Neuronal stem cell (in vitro differentiated cells): ENCODE measurements around the gene SLC41A3.

ENCODE experiments used
- DNase-seq: peaks from one replicate; pipeline ENCODE4 v3.0.0-alpha.2; 2013; ENCODE audit warnings: low spot score
- H2AFZ ChIP-seq: one replicate; pipeline ENCODE4 v1.6.1; 2013; ENCODE audit warnings: mild to moderate bottlenecking, low read length, inconsistent platforms
- H2AK5ac ChIP-seq: 2 replicates; pipeline ENCODE4 v1.6.1; 2013; ENCODE audit warnings: low read depth, mild to moderate bottlenecking, inconsistent platforms, low read length, moderate library complexity, mixed read lengths
- H2BK120ac ChIP-seq: 2 replicates; pipeline ENCODE4 v1.6.1; 2013; ENCODE audit warnings: low read depth, mild to moderate bottlenecking, inconsistent platforms, low read length, moderate library complexity, mixed read lengths
- H2BK12ac ChIP-seq: one replicate; pipeline ENCODE4 v1.6.1; 2013; ENCODE audit warnings: low read length, inconsistent platforms
- H2BK15ac ChIP-seq: 2 replicates; pipeline ENCODE4 v1.6.1; 2013; ENCODE audit warnings: mild to moderate bottlenecking, low read length, inconsistent platforms, mixed read lengths
- H2BK5ac ChIP-seq: one replicate; pipeline ENCODE4 v1.6.1; 2013; ENCODE audit warnings: inconsistent platforms, mild to moderate bottlenecking, low read length, moderate library complexity
- H3K14ac ChIP-seq: one replicate; pipeline ENCODE4 v1.6.1; 2013; ENCODE audit warnings: low read length, inconsistent platforms
- H3K18ac ChIP-seq: 2 replicates; pipeline ENCODE4 v1.6.1; 2013; ENCODE audit warnings: low read length, inconsistent platforms
- H3K23ac ChIP-seq: 2 replicates; pipeline ENCODE4 v1.6.1; 2013; ENCODE audit warnings: low read depth, mild to moderate bottlenecking, mixed read lengths, low read length, inconsistent platforms; ENCODE audit not compliant: poor library complexity
- H3K27ac ChIP-seq: replicated peaks from 3 replicates; pipeline ENCODE4 v1.5.1; 2013; ENCODE audit warnings: low read length, inconsistent platforms
- H3K27me3 ChIP-seq, 3 experiments: 2 replicates each; pipeline ENCODE4 v1.6.1; 2013; ENCODE audit warnings: low read length in 3 of 3, mild to moderate bottlenecking in 2 of 3, inconsistent platforms in 1 of 3, low read depth in 1 of 3, mixed read lengths in 1 of 3, moderate library complexity in 1 of 3; ENCODE audit not compliant: control insufficient read depth in 3 of 3, insufficient read depth in 3 of 3
- H3K36me3 ChIP-seq, 2 donors: replicated peaks in 1 of 2; 2 replicates each; pipeline ENCODE4 v1.6.1; 2013; ENCODE audit warnings: low read length in 2 of 2; ENCODE audit not compliant: control insufficient read depth in 2 of 2, insufficient read depth in 2 of 2
- H3K4ac ChIP-seq: 2 replicates; pipeline ENCODE4 v1.6.1; 2013; ENCODE audit warnings: inconsistent platforms, mild to moderate bottlenecking, low read length, moderate library complexity
- H3K4me1 ChIP-seq, 2 donors: 1 replicate in 1 of 2; 2 replicates in 1 of 2; pipeline ENCODE4 v1.6.1; 2013; ENCODE audit warnings: low read length in 2 of 2, low read depth in 1 of 2; ENCODE audit not compliant: control insufficient read depth in 2 of 2, insufficient read depth in 1 of 2
- H3K4me2 ChIP-seq: one replicate; pipeline ENCODE4 v1.6.1; 2013; ENCODE audit warnings: mild to moderate bottlenecking, low read length, inconsistent platforms; ENCODE audit not compliant: insufficient read depth, poor library complexity, severe bottlenecking
- H3K4me3 ChIP-seq, 2 donors: 2 replicates each; pipeline ENCODE4 v1.5.1; 2013; ENCODE audit warnings: low read length in 2 of 2, mild to moderate bottlenecking in 2 of 2, inconsistent platforms in 1 of 2, moderate library complexity in 1 of 2
- H3K79me1 ChIP-seq: one replicate; pipeline ENCODE4 v1.6.1; 2013; ENCODE audit warnings: low read depth, mild to moderate bottlenecking, inconsistent platforms, low read length, moderate library complexity
- H3K9ac ChIP-seq: one replicate; pipeline ENCODE4 v1.6.1; 2013; ENCODE audit warnings: mild to moderate bottlenecking, low read depth, low read length, inconsistent platforms; ENCODE audit not compliant: poor library complexity
- H3K9me3 ChIP-seq, 2 donors: replicated peaks in 1 of 2; 2 replicates each; pipeline versions ENCODE3 to v1.6.1; 2013; ENCODE audit warnings: low read length in 2 of 2, mild to moderate bottlenecking in 2 of 2, inconsistent platforms in 1 of 2, low read depth in 1 of 2, mixed read lengths in 1 of 2, moderate library complexity in 1 of 2; ENCODE audit not compliant: control insufficient read depth in 2 of 2, insufficient read depth in 1 of 2
- H4K8ac ChIP-seq: one replicate; pipeline ENCODE4 v1.6.1; 2013; ENCODE audit warnings: low read depth, mild to moderate bottlenecking, inconsistent platforms, low read length, moderate library complexity
- H4K91ac ChIP-seq: one replicate; pipeline ENCODE4 v1.6.1; 2013; ENCODE audit warnings: low read length, low read depth, mild to moderate bottlenecking, inconsistent platforms; ENCODE audit not compliant: poor library complexity
- WGBS, 2 donors: extraction: QIAGEN DNeasy Blood & Tissue Kit; methylation state at CpG; one replicate each; pipeline ENCODE4 v1.1.7; 2013; ENCODE audit warnings: missing lambda C conversion rate in 2 of 2, mixed read lengths in 1 of 2; ENCODE audit not compliant: insufficient read length in 2 of 2, insufficient replicate concordance in 1 of 2; ENCODE audit errors: extremely low coverage in 2 of 2; 5-methylcytosine and 5-hydroxymethylcytosine counted together

SLC41A3 gene

DNA sequence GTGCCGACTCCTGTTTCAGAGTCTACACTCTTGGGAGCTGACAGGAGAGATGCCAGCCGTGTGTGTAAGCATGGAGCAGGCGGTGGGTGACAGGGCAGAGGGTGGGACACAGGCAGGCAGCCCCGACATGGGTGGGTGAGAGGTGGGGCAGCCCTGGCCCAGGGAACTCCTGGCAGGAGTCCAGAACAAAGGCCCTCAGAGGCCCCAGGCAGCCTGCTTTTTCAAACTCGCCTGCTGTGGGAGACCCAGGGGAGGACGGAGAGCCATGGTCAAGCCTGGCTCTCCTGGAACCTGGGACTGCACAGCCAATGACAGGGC lies 29.3 kb upstream of the SLC41A3 start:
- peaks cover 0 to 24% (median 0%) of the 10 kb centered on the region in 3 experiments for H3K27me3 ChIP-seq
- no peak overlapping the region for H4K8ac ChIP-seq
- H3K9ac ChIP-seq, result no peak overlapping the region
- peaks cover 10 to 11% of the 10 kb centered on the region in 2 donors for H3K4me1 ChIP-seq
- WGBS, 2 donors, result no CpG with 5 or more reads among the region's 6 CpGs
- H3K23ac ChIP-seq, result no peak overlapping the region
- H3K9me3 ChIP-seq, result no peaks in the 10 kb centered on the region
- no peak overlapping the region for H4K91ac ChIP-seq
- peak overlapping the region; percentile 50 for H2AK5ac ChIP-seq
- H3K4me2 ChIP-seq, result no peak overlapping the region
- H2AFZ ChIP-seq, result no peak overlapping the region
- H3K36me3 ChIP-seq, result no peaks in the 10 kb centered on the region
- peak overlapping the region; percentile 26 for H3K4ac ChIP-seq
- peak overlapping the region; percentile 0 for H2BK12ac ChIP-seq
- H3K14ac ChIP-seq, result no peak overlapping the region
- no peak overlapping the region for H3K27ac ChIP-seq
- no peak overlapping the region for H3K4me3 ChIP-seq
- peak overlapping the region; percentile 72 for H3K18ac ChIP-seq
- peak overlapping the region; percentile 45 for H2BK15ac ChIP-seq
- peak overlapping the region; percentile 56 for H2BK120ac ChIP-seq
- no peaks in the 10 kb centered on the region for H3K79me1 ChIP-seq
- peak overlapping the region; percentile 62 for H2BK5ac ChIP-seq
- DNase-seq, result no peak

GRCh38 chr3:126112531-126113237 lies 28.8 kb upstream of the SLC41A3 start:
- Histone ChIP-seq H3K23ac (no peak overlapping the region), H3K27me3 (peaks cover 0 to 24% (median 0%) of the 10 kb centered on the region in 3 experiments), H3K79me1 (no peaks in the 10 kb centered on the region), H3K18ac (peak overlapping the region; percentile 72), H3K9ac (no peak overlapping the region), H2BK5ac (peak overlapping the region; percentile 62), H3K4ac (no peak overlapping the region), H2BK120ac (peak overlapping the region; percentile 56), H4K8ac (no peak overlapping the region), H2BK15ac (peak overlapping the region; percentile 45), H3K9me3 (no peaks in the 10 kb centered on the region), H2BK12ac (peak overlapping the region; percentile 0), H3K36me3 (no peaks in the 10 kb centered on the region), H3K4me1 (peaks cover 11 to 14% of the 10 kb centered on the region in 2 donors), H2AK5ac (peak overlapping the region; percentile 48), H3K14ac (no peak overlapping the region), H3K27ac (no peak overlapping the region), H2AFZ (peak overlapping the region; percentile 11), H3K4me3 (no peak overlapping the region), H3K4me2 (no peak overlapping the region), H4K91ac (no peak overlapping the region)
- no peak for DNase-seq
- WGBS, 2 donors, result no CpG with 5 or more reads among the region's 13 CpGs

GRCh38 chr3:126111566-126112475 lies 27.9 kb upstream of the SLC41A3 start:
- Histone ChIP-seq H3K4me3 (no peak overlapping the region), H2BK5ac (peak overlapping the region; percentile 62), H3K4me2 (no peak overlapping the region), H3K14ac (no peak overlapping the region), H3K23ac (no peak overlapping the region), H2BK120ac (peak overlapping the region; percentile 77), H3K4me1 (peaks cover 13 to 15% of the 10 kb centered on the region in 2 donors), H2AK5ac (peak overlapping the region; percentile 63), H3K18ac (peak overlapping the region; percentile 85), H3K36me3 (no peaks in the 10 kb centered on the region), H2BK12ac (no peak overlapping the region), H3K27me3 (peaks cover 0 to 24% (median 0%) of the 10 kb centered on the region in 3 experiments), H4K8ac (no peak overlapping the region), H3K9me3 (no peaks in the 10 kb centered on the region), H3K4ac (no peak overlapping the region), H3K79me1 (no peaks in the 10 kb centered on the region), H2AFZ (no peak overlapping the region), H4K91ac (no peak overlapping the region), H3K27ac (no peak overlapping the region), H3K9ac (no peak overlapping the region), H2BK15ac (no peak overlapping the region)
- no peak for DNase-seq
- WGBS, 2 donors, result no CpG with 5 or more reads among the region's 18 CpGs

DNA sequence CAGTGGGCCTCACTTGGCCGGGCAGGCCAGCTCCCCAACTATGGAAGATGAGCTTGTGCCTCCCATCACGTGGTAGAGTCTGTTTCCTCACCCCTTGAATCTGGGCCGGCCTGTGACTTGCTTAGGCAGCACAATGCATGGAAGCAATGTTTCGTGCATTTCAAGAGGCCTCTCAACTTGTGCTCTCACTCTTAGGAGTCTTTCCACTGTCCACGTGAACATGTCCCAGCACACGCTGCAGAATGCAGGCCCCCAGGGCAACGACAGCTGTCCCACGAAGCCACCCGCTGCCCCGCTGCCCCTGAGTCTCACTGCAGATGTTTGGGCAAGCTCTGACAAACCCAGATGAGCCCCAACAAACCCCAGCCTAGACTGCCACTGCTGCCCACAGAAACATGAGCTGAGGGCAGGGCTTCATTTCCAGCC lies 27.2 kb upstream of the SLC41A3 start:
- H2AK5ac ChIP-seq, result peak overlapping the region; percentile 57
- peaks cover 13 to 15% of the 10 kb centered on the region in 2 donors for H3K4me1 ChIP-seq
- H4K8ac ChIP-seq, result no peak overlapping the region
- H3K14ac ChIP-seq, result no peak overlapping the region
- no peak overlapping the region for H2AFZ ChIP-seq
- H3K4me3 ChIP-seq, result no peak overlapping the region
- H2BK5ac ChIP-seq, result peak overlapping the region; percentile 62
- H2BK12ac ChIP-seq, result no peak overlapping the region
- no peaks in the 10 kb centered on the region for H3K36me3 ChIP-seq
- H2BK120ac ChIP-seq, result peak overlapping the region; percentile 77
- no peak overlapping the region for H3K23ac ChIP-seq
- H3K27ac ChIP-seq, result no peak overlapping the region
- H3K4ac ChIP-seq, result no peak overlapping the region
- no peak for DNase-seq
- H3K79me1 ChIP-seq, result no peaks in the 10 kb centered on the region
- H3K27me3 ChIP-seq, result peaks cover 0 to 24% (median 0%) of the 10 kb centered on the region in 3 experiments
- no CpG with 5 or more reads among the region's 10 CpGs for WGBS, 2 donors
- H3K4me2 ChIP-seq, result no peak overlapping the region
- no peak overlapping the region for H4K91ac ChIP-seq
- H3K9ac ChIP-seq, result no peak overlapping the region
- H3K18ac ChIP-seq, result peak overlapping the region; percentile 38
- no peaks in the 10 kb centered on the region for H3K9me3 ChIP-seq
- H2BK15ac ChIP-seq, result no peak overlapping the region
